Kidney epithelial cell (primary cell): Measurements from ENCODE around the gene LIM2. TPM values are rescaled to one million over a fixed set of nuclear protein-coding genes. Genes with fewer than 3 reads are reported as not detected.
"Not testable (repeated sequence)": the region's sequence is repeated elsewhere in the genome, so short reads cannot be mapped to it uniquely, and the experiment has no call there.

Experiments used
- DNase-seq: peaks from one replicate; pipeline ENCODE4 v3.0.0-alpha.2; 2010; ENCODE audit warnings: low read depth
- H3K27me3 ChIP-seq: 2 replicates; pipeline ENCODE4 v1.6.0; 2011; ENCODE audit warnings: low read length; ENCODE audit not compliant: control insufficient read depth, insufficient read depth
- H3K36me3 ChIP-seq: 2 replicates; pipeline ENCODE4 v1.5.1; 2011; ENCODE audit warnings: low read length; ENCODE audit not compliant: control insufficient read depth, insufficient read depth
- H3K4me3 ChIP-seq: 2 replicates; pipeline ENCODE4 v1.5.1; 2011; ENCODE audit warnings: low read depth, mild to moderate bottlenecking, control low read depth, low read length
- CTCF ChIP-seq: IDR thresholded peaks from 2 replicates; pipeline ENCODE4 v1.5.1; 2011; ENCODE audit warnings: mild to moderate bottlenecking, moderate library complexity, low read length, control low read depth, inconsistent platforms; ENCODE audit not compliant: insufficient read depth, poor library complexity, severe bottlenecking
- total RNA-seq: library from RNA; depleted of rRNA; stranded (reverse); fragments of >200 nt; gene quantifications from 2 replicates; pipeline ENCODE4 v1.2.3, GENCODE V29; 2015

The LIM2 gene
- total RNA-seq, 1 donor from 2014 or later: not detected

- Histone ChIP-seq H3K27me3 (no peaks in the 10 kb centered on the region), H3K36me3 (no peaks in the 10 kb centered on the region), H3K4me3 (no peak overlapping the region)
- peak; percentile 40 for TF ChIP-seq CTCF
- no peak for DNase-seq
These were observed 10.4 kb upstream of the LIM2 start for GRCh38 chr19:51398096-51398704.

- H3K36me3 ChIP-seq, DNase-seq, H3K27me3 ChIP-seq, H3K4me3 ChIP-seq: not testable (repeated sequence)
These were observed 9.7 kb upstream of the LIM2 start for GRCh38 chr19:51397453-51397852.

GRCh38 chr19:51396175-51396574 is 8.4 kb upstream of the LIM2 start:
- H3K4me3 ChIP-seq: no peak overlapping the region
- DNase-seq: no peak
- H3K36me3 ChIP-seq: no peaks in the 10 kb centered on the region
- no peaks in the 10 kb centered on the region for H3K27me3 ChIP-seq
- no peak for TF ChIP-seq CTCF

- no peak for TF ChIP-seq CTCF
- Histone ChIP-seq H3K27me3 (no peaks in the 10 kb centered on the region), H3K36me3 (no peaks in the 10 kb centered on the region), H3K4me3 (peak overlapping the region; percentile 51)
- DNase-seq: peak; percentile 96
These were observed 6.5 kb upstream of the LIM2 start for GRCh38 chr19:51394050-51394836.

- H3K27me3 ChIP-seq: no peaks in the 10 kb centered on the region
- H3K36me3 ChIP-seq: no peaks in the 10 kb centered on the region
- DNase-seq: no peak
- no peak for TF ChIP-seq CTCF
- no peak overlapping the region for H3K4me3 ChIP-seq
These were observed 4.9 kb upstream of the LIM2 start for GRCh38 chr19:51392701-51393100.

GRCh38 chr19:51391073-51391611 is 3.4 kb upstream of the LIM2 start:
- TF ChIP-seq CTCF: no peak
- no peak overlapping the region for H3K4me3 ChIP-seq
- DNase-seq: no peak
- no peaks in the 10 kb centered on the region for H3K27me3 ChIP-seq
- H3K36me3 ChIP-seq: no peaks in the 10 kb centered on the region
